ENCODE results near the gene ZNF100.
A peak's percentile ranks its signal among the peaks of the same experiment; 100 is the strongest.
"Not testable (repeated sequence)": the region's sequence is repeated elsewhere in the genome, so short reads cannot be mapped to it uniquely, and the experiment has no call there.

The ZNF100 gene

GRCh38 chr19:21726942-21727747 is 40.2 kb downstream of the ZNF100 start:
- not testable (repeated sequence) for H2BK5ac ChIP-seq (ENCODE audit: low read length); H2BK120ac ChIP-seq (ENCODE audit: low read depth, low read length); H3K27ac ChIP-seq (replicated peaks; ENCODE audit: low read length); H3K4me2 ChIP-seq (ENCODE audit: insufficient read depth, low read length, poor library complexity, severe bottlenecking); H3K27me3 ChIP-seq (ENCODE audit: control insufficient read depth in 3 of 3, insufficient read depth in 3 of 3, low read depth in 1 of 3, low read length in 3 of 3); H2AFZ ChIP-seq (ENCODE audit: low read length); DNase-seq (ENCODE audit: low spot score); H2BK15ac ChIP-seq (ENCODE audit: low read length); H3K14ac ChIP-seq (ENCODE audit: low read length); H3K18ac ChIP-seq (ENCODE audit: low read length); H2BK12ac ChIP-seq (ENCODE audit: low read length); H3K23ac ChIP-seq (ENCODE audit: low read depth, low read length, poor library complexity); H3K4me1 ChIP-seq (ENCODE audit: control insufficient read depth in 2 of 2, insufficient read depth in 1 of 2, low read depth in 1 of 2, low read length in 2 of 2); H2AK5ac ChIP-seq (ENCODE audit: low read depth, low read length); H3K4me3 ChIP-seq (ENCODE audit: low read length in 2 of 2); H4K8ac ChIP-seq (ENCODE audit: low read depth, low read length); H3K79me1 ChIP-seq (ENCODE audit: low read depth, low read length); H3K4ac ChIP-seq (ENCODE audit: low read length); H3K9ac ChIP-seq (ENCODE audit: low read depth, low read length, poor library complexity); H4K91ac ChIP-seq (ENCODE audit: low read depth, low read length, poor library complexity)
- H3K36me3 ChIP-seq (replicated peaks in 1 of 2; ENCODE audit: control insufficient read depth in 2 of 2, insufficient read depth in 2 of 2, low read length in 2 of 2) = peaks cover 5 to 85% of the 10 kb centered on the region in 2 donors
- peaks cover 5 to 91% of the 10 kb centered on the region in 2 donors for H3K9me3 ChIP-seq (replicated peaks in 1 of 2; ENCODE audit: control insufficient read depth in 2 of 2, insufficient read depth in 1 of 2, low read depth in 1 of 2, low read length in 2 of 2)
- WGBS, 2 donors (ENCODE audit: extremely low coverage in 2 of 2, insufficient read length in 2 of 2, insufficient replicate concordance in 1 of 2) = no CpG with 5 or more reads among the region's 5 CpGs

GRCh38 chr19:21713761-21714160 is 53.6 kb downstream of the ZNF100 start:
- Histone ChIP-seq H3K79me1 (ENCODE audit: low read depth, low read length) (no peaks in the 10 kb centered on the region), H3K18ac (ENCODE audit: low read length) (no peak overlapping the region), H3K4me1 (ENCODE audit: control insufficient read depth in 2 of 2, insufficient read depth in 1 of 2, low read depth in 1 of 2, low read length in 2 of 2) (no peaks in the 10 kb centered on the region), H3K36me3 (replicated peaks in 1 of 2; ENCODE audit: control insufficient read depth in 2 of 2, insufficient read depth in 2 of 2, low read length in 2 of 2) (no peaks in the 10 kb centered on the region), H3K27ac (replicated peaks; ENCODE audit: low read length) (no peak overlapping the region), H3K9me3 (replicated peaks in 1 of 2; ENCODE audit: control insufficient read depth in 2 of 2, insufficient read depth in 1 of 2, low read depth in 1 of 2, low read length in 2 of 2) (peaks cover 0 to 2% of the 10 kb centered on the region in 2 donors), H3K14ac (ENCODE audit: low read length) (no peak overlapping the region), H2BK5ac (ENCODE audit: low read length) (no peak overlapping the region), H4K8ac (ENCODE audit: low read depth, low read length) (no peak overlapping the region), H3K23ac (ENCODE audit: low read depth, low read length, poor library complexity) (no peak overlapping the region), H3K4me3 (ENCODE audit: low read length in 2 of 2) (no peak overlapping the region), H3K4ac (ENCODE audit: low read length) (no peak overlapping the region), H3K4me2 (ENCODE audit: insufficient read depth, low read length, poor library complexity, severe bottlenecking) (no peak overlapping the region), H2BK15ac (ENCODE audit: low read length) (no peak overlapping the region), H3K9ac (ENCODE audit: low read depth, low read length, poor library complexity) (no peak overlapping the region), H2AK5ac (ENCODE audit: low read depth, low read length) (no peak overlapping the region), H2BK12ac (ENCODE audit: low read length) (no peak overlapping the region), H3K27me3 (ENCODE audit: control insufficient read depth in 3 of 3, insufficient read depth in 3 of 3, low read depth in 1 of 3, low read length in 3 of 3) (no peaks in the 10 kb centered on the region), H2AFZ (ENCODE audit: low read length) (no peak overlapping the region), H4K91ac (ENCODE audit: low read depth, low read length, poor library complexity) (no peak overlapping the region), H2BK120ac (ENCODE audit: low read depth, low read length) (no peak overlapping the region)
- no CpG with 5 or more reads among the region's 4 CpGs for WGBS, 2 donors (ENCODE audit: extremely low coverage in 2 of 2, insufficient read length in 2 of 2, insufficient replicate concordance in 1 of 2)
- no peak for DNase-seq (ENCODE audit: low spot score)

DNA sequence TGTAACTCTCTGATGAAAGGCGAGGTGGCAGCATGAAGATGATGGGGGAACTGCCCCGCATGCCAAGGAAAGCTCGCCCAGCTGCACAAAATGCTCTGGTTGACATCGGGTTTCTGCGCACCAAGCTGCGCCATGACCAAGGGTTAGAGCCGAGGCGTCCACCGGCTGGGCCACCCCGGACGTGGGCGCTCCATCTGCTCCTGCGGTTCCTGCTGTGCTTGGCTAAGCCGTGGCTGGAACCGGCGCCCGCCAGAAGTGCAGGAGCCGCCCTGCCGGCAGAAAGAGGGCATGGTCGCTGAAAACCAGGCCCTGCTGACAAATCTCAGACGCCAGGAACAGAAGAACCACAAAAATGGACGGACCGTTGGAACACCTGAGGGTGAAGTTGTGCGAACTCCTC is 57.9 kb downstream of the ZNF100 start:
- Histone ChIP-seq H3K27ac (replicated peaks; ENCODE audit: low read length) (no peak overlapping the region), H3K18ac (ENCODE audit: low read length) (no peak overlapping the region), H2AK5ac (ENCODE audit: low read depth, low read length) (no peak overlapping the region), H3K27me3 (ENCODE audit: control insufficient read depth in 3 of 3, insufficient read depth in 3 of 3, low read depth in 1 of 3, low read length in 3 of 3) (no peaks in the 10 kb centered on the region), H3K9me3 (replicated peaks in 1 of 2; ENCODE audit: control insufficient read depth in 2 of 2, insufficient read depth in 1 of 2, low read depth in 1 of 2, low read length in 2 of 2) (peaks cover 0 to 2% of the 10 kb centered on the region in 2 donors), H4K91ac (ENCODE audit: low read depth, low read length, poor library complexity) (no peak overlapping the region), H2AFZ (ENCODE audit: low read length) (no peak overlapping the region), H2BK120ac (ENCODE audit: low read depth, low read length) (no peak overlapping the region), H3K9ac (ENCODE audit: low read depth, low read length, poor library complexity) (no peak overlapping the region), H3K4me2 (ENCODE audit: insufficient read depth, low read length, poor library complexity, severe bottlenecking) (no peak overlapping the region), H2BK5ac (ENCODE audit: low read length) (no peak overlapping the region), H3K4ac (ENCODE audit: low read length) (no peak overlapping the region), H3K36me3 (replicated peaks in 1 of 2; ENCODE audit: control insufficient read depth in 2 of 2, insufficient read depth in 2 of 2, low read length in 2 of 2) (no peaks in the 10 kb centered on the region), H3K23ac (ENCODE audit: low read depth, low read length, poor library complexity) (no peak overlapping the region), H2BK12ac (ENCODE audit: low read length) (no peak overlapping the region), H4K8ac (ENCODE audit: low read depth, low read length) (no peak overlapping the region), H2BK15ac (ENCODE audit: low read length) (no peak overlapping the region), H3K4me1 (ENCODE audit: control insufficient read depth in 2 of 2, insufficient read depth in 1 of 2, low read depth in 1 of 2, low read length in 2 of 2) (no peaks in the 10 kb centered on the region), H3K79me1 (ENCODE audit: low read depth, low read length) (no peaks in the 10 kb centered on the region), H3K14ac (ENCODE audit: low read length) (peak overlapping the region; percentile 56), H3K4me3 (ENCODE audit: low read length in 2 of 2) (peak overlapping the region in 1 of 2 donors; percentile 16)
- WGBS, 2 donors (ENCODE audit: extremely low coverage in 2 of 2, insufficient read length in 2 of 2, insufficient replicate concordance in 1 of 2) = no CpG with 5 or more reads among the region's 24 CpGs
- no peak for DNase-seq (ENCODE audit: low spot score)

DNA sequence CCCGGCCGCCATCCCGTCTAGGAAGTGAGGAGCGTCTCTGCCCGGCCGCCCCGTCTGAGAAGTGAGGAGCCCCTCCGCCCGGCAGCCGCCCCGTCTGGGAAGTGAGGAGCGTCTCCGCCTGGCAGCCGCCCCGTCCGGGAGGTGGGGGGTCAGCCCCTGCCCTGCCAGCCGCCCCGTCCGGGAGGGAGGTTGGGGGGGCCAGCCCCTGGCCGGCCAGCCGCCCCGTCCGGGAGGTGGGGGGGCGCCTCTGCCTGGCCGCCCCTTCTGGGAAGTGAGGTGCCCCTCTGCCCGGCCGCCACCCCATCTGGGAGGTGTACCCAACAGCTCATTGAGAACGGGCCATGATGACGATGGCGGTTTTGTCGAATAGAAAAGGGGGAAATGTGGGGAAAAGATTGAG is 59.5 kb downstream of the ZNF100 start:
- not testable (repeated sequence) for H3K14ac ChIP-seq (ENCODE audit: low read length); H3K9me3 ChIP-seq (replicated peaks in 1 of 2; ENCODE audit: control insufficient read depth in 2 of 2, insufficient read depth in 1 of 2, low read depth in 1 of 2, low read length in 2 of 2); H3K4me3 ChIP-seq (ENCODE audit: low read length in 2 of 2); H2BK5ac ChIP-seq (ENCODE audit: low read length); H3K9ac ChIP-seq (ENCODE audit: low read depth, low read length, poor library complexity); DNase-seq (ENCODE audit: low spot score); H2BK12ac ChIP-seq (ENCODE audit: low read length); H3K79me1 ChIP-seq (ENCODE audit: low read depth, low read length); H3K27me3 ChIP-seq (ENCODE audit: control insufficient read depth in 3 of 3, insufficient read depth in 3 of 3, low read depth in 1 of 3, low read length in 3 of 3); H4K8ac ChIP-seq (ENCODE audit: low read depth, low read length); H3K27ac ChIP-seq (replicated peaks; ENCODE audit: low read length); H3K4ac ChIP-seq (ENCODE audit: low read length); H3K23ac ChIP-seq (ENCODE audit: low read depth, low read length, poor library complexity); H4K91ac ChIP-seq (ENCODE audit: low read depth, low read length, poor library complexity); H2BK15ac ChIP-seq (ENCODE audit: low read length); H2AFZ ChIP-seq (ENCODE audit: low read length); H3K36me3 ChIP-seq (replicated peaks in 1 of 2; ENCODE audit: control insufficient read depth in 2 of 2, insufficient read depth in 2 of 2, low read length in 2 of 2); H3K18ac ChIP-seq (ENCODE audit: low read length); H3K4me2 ChIP-seq (ENCODE audit: insufficient read depth, low read length, poor library complexity, severe bottlenecking); H3K4me1 ChIP-seq (ENCODE audit: control insufficient read depth in 2 of 2, insufficient read depth in 1 of 2, low read depth in 1 of 2, low read length in 2 of 2); H2AK5ac ChIP-seq (ENCODE audit: low read depth, low read length); H2BK120ac ChIP-seq (ENCODE audit: low read depth, low read length)
- no CpG with 5 or more reads among the region's 31 CpGs for WGBS, 2 donors (ENCODE audit: extremely low coverage in 2 of 2, insufficient read length in 2 of 2, insufficient replicate concordance in 1 of 2)

Data from neuronal stem cell (in vitro differentiated cells).